Measurements from ENCODE around the gene HINT2. TPM values are rescaled to one million over a fixed set of nuclear protein-coding genes. Genes with fewer than 3 reads are reported as not detected.

HINT2 gene
- total RNA-seq, 1 donor from 2014 or later: 32.0 TPM

DNA sequence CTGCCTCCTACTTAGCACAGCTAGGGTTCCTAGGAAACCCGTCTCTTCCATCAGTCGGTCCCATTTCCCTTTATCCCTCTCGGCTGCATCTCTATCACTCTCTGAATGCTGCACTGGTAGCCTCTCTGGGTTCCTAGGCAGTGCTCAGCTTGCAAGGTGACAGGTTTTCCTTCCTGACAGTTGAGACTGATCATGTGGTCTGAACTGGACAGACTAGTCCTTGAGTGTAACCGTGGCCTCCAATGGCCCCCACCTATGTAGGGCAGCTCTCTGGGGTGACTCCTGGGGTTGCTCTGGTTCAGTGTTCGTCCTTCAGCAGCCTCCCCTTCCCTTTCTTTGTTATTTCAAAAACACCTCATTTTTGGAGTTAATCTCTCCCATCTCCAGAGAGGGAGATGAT is 18.0 kb upstream of the HINT2 start:
- TF ChIP-seq, protein P1, sequence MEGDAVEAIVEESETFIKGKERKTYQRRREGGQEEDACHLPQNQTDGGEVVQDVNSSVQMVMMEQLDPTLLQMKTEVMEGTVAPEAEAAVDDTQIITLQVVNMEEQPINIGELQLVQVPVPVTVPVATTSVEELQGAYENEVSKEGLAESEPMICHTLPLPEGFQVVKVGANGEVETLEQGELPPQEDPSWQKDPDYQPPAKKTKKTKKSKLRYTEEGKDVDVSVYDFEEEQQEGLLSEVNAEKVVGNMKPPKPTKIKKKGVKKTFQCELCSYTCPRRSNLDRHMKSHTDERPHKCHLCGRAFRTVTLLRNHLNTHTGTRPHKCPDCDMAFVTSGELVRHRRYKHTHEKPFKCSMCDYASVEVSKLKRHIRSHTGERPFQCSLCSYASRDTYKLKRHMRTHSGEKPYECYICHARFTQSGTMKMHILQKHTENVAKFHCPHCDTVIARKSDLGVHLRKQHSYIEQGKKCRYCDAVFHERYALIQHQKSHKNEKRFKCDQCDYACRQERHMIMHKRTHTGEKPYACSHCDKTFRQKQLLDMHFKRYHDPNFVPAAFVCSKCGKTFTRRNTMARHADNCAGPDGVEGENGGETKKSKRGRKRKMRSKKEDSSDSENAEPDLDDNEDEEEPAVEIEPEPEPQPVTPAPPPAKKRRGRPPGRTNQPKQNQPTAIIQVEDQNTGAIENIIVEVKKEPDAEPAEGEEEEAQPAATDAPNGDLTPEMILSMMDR (IDR thresholded peaks at IDR 0.05): no peak
- Mint-ChIP-seq H3K27me3 (ENCODE audit: low read depth) (no peaks in the 10 kb centered on the region), H3K36me3 (ENCODE audit: low read depth) (peaks cover 4% of the 10 kb centered on the region), H3K4me3 (ENCODE audit: unreplicated experiment) (no peak overlapping the region), H3K9me3 (ENCODE audit: low read depth) (no peaks in the 10 kb centered on the region), H3K4me1 (ENCODE audit: low read depth) (peaks cover 39% of the 10 kb centered on the region), H3K27ac (ENCODE audit: unreplicated experiment) (no peak overlapping the region)
- peak; percentile 25 for DNase-seq (ENCODE audit: low spot score)

DNA sequence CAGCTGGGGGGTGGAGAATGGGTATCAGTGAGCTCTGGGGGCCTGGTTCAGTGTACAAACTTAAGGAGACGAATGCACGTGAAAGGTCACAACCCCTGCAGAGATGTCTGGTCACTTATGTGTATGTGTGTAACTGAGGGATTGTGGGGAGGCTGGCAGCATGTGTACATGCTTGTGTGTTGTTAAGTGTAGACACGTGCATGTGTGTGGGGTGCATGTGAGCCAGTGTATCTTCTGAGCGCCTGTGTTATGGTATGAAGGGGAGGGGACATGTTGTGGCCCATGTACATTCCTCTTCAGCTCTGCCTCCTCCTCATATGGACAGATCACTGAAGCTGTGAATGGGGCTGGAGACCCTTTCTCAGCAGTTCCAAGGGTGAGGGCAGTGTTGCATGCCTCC is 16.2 kb upstream of the HINT2 start:
- no peaks in the 10 kb centered on the region for H3K27me3 Mint-ChIP-seq (ENCODE audit: low read depth)
- H3K27ac Mint-ChIP-seq (ENCODE audit: unreplicated experiment): no peak overlapping the region
- peaks cover 46% of the 10 kb centered on the region for H3K4me1 Mint-ChIP-seq (ENCODE audit: low read depth)
- H3K36me3 Mint-ChIP-seq (ENCODE audit: low read depth): no peaks in the 10 kb centered on the region
- DNase-seq (ENCODE audit: low spot score): peak; percentile 30
- no peaks in the 10 kb centered on the region for H3K9me3 Mint-ChIP-seq (ENCODE audit: low read depth)
- TF ChIP-seq, protein P1 (IDR thresholded peaks at IDR 0.05): no peak
- H3K4me3 Mint-ChIP-seq (ENCODE audit: unreplicated experiment): no peak overlapping the region

DNA sequence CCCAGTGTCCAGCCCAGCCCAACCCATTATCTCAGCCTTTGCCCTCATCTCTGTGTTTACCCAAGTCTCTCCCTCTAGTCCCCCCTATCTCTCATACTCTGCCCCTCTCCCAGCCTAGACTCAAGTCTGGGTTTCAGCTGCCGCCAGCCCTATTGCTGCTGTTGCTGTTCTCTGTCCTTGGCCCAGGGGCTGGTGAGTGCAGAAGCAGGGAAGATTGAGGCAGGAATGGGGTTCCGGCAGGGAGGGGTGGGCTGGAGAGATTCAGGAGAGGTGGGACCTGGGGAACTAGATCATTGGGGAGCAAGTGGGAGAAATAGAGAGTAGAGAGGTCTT is 14.9 kb upstream of the HINT2 start:
- DNase-seq (ENCODE audit: low spot score): no peak
- Mint-ChIP-seq H3K4me1 (ENCODE audit: low read depth) (peaks cover 47% of the 10 kb centered on the region), H3K27me3 (ENCODE audit: low read depth) (no peaks in the 10 kb centered on the region), H3K9me3 (ENCODE audit: low read depth) (no peaks in the 10 kb centered on the region), H3K4me3 (ENCODE audit: unreplicated experiment) (peak overlapping the region; percentile 81), H3K27ac (ENCODE audit: unreplicated experiment) (peak overlapping the region; percentile 88), H3K36me3 (ENCODE audit: low read depth) (no peaks in the 10 kb centered on the region)
- TF ChIP-seq, protein P1 (IDR thresholded peaks at IDR 0.05): no peak

DNA sequence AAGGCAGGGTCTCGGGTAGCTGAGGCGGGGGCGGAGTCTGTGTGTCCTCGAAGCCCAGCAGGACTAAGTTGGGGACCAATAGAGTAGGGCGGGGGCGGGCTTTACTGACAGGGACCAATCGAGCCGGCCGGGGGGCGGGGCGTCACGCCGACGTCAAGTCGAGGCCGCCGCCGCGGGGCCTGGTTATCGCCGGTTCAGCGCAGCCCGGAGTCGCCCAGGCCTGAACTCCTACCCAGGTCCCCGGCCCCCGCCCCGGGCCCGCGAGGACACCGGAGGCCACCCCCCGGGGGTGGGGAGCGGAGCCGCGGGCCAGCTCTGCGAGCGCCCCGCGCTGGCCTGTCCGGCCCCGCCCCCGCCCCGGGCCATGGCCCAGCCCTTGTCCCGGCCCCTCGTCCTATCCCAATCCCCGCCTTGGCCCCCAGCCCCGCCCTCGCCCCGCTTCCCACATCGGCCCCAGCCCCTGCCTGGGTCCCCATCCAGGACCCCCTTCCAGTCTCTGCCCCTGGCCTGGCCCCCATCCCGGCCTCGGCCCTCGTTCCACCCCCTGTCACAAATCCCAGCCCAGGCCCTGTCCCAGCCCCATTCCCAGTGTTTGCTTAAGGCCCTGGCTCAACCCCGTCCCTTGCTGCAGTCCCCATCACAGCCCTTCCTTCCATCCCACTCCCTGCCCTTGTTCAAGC is 14.4 kb upstream of the HINT2 start, which contains the start of gene TMEM8B:
TMEM8B (plus strand) TSS at position 145 of the 680 bp plus-strand sequence; CDS start at position 365, 220 bp downstream.
- TF ChIP-seq, protein P1 (IDR thresholded peaks at IDR 0.05): no peak
- H3K36me3 Mint-ChIP-seq (ENCODE audit: low read depth): no peaks in the 10 kb centered on the region
- H3K4me1 Mint-ChIP-seq (ENCODE audit: low read depth): peaks cover 43% of the 10 kb centered on the region

GRCh38 chr9:35828716-35829083 is 13.9 kb upstream of the HINT2 start, which contains the start of gene FAM221B:
Gene FAM221B, minus strand, starts transcription at chr9:35828732. Its CDS starts 2,571 bp downstream, at chr9:35826161.
- peak within 1 kb of the TSS; percentile 97 for H3K27ac Mint-ChIP-seq (ENCODE audit: unreplicated experiment)
- H3K27me3 Mint-ChIP-seq (ENCODE audit: low read depth): no peaks in the 10 kb centered on the region
- peaks cover 40% of the 10 kb centered on the region for H3K4me1 Mint-ChIP-seq (ENCODE audit: low read depth)
- TF ChIP-seq, protein P1 (IDR thresholded peaks at IDR 0.05): no peak
- H3K4me3 Mint-ChIP-seq (ENCODE audit: unreplicated experiment): peak within 1 kb of the TSS; percentile 99
- no peak for DNase-seq (ENCODE audit: low spot score)
- H3K36me3 Mint-ChIP-seq (ENCODE audit: low read depth): no peaks in the 10 kb centered on the region
- H3K9me3 Mint-ChIP-seq (ENCODE audit: low read depth): no peaks in the 10 kb centered on the region

More for the DNA sequence above, 14.4 kb upstream of the HINT2 start, which contains the start of gene TMEM8B:
- Mint-ChIP-seq H3K9me3 (ENCODE audit: low read depth) (no peaks in the 10 kb centered on the region), H3K4me3 (ENCODE audit: unreplicated experiment) (peak within 1 kb of the TSS; percentile 99), H3K27ac (ENCODE audit: unreplicated experiment) (peak within 1 kb of the TSS; percentile 97), H3K27me3 (ENCODE audit: low read depth) (no peaks in the 10 kb centered on the region)
- no peak for DNase-seq (ENCODE audit: low spot score)

Data from chondrocyte (in vitro differentiated cells).